Ectodermal cell (in vitro differentiated cells): Measurements from ENCODE around the gene PNMA6E.
"Not testable (repeated sequence)": the region's sequence is repeated elsewhere in the genome, so short reads cannot be mapped to it uniquely, and the experiment has no call there.

Experiments
- H3K27ac ChIP-seq: 2 replicates; pipeline ENCODE4 v1.7.0; 2013; ENCODE audit warnings: mild to moderate bottlenecking, low read depth, low read length; ENCODE audit not compliant: insufficient read depth, poor library complexity, severe bottlenecking
- H3K27me3 ChIP-seq: 2 replicates; pipeline ENCODE4 v1.7.0; 2013; ENCODE audit warnings: mild to moderate bottlenecking, low read length; ENCODE audit not compliant: insufficient read depth, control insufficient read depth, poor library complexity, severe bottlenecking
- H3K36me3 ChIP-seq: one replicate; pipeline ENCODE4 v1.7.0; 2013; ENCODE audit warnings: low read length; ENCODE audit not compliant: control insufficient read depth, insufficient read depth
- H3K4me1 ChIP-seq: one replicate; pipeline ENCODE4 v1.7.0; 2013; ENCODE audit warnings: low read length; ENCODE audit not compliant: control insufficient read depth, insufficient read depth
- H3K4me3 ChIP-seq: 2 replicates; pipeline ENCODE4 v1.7.0; 2013; ENCODE audit warnings: low read depth, low read length, control low read depth; ENCODE audit not compliant: insufficient read depth
- H3K9me3 ChIP-seq: 2 replicates; pipeline ENCODE4 v1.7.0; 2013; ENCODE audit warnings: mild to moderate bottlenecking, low read length, moderate library complexity; ENCODE audit not compliant: control insufficient read depth
- WGBS, 2 experiments: methylation state at CpG; one replicate each; pipeline ENCODE4 v1.1.7; 2013; ENCODE audit warnings: missing lambda C conversion rate in 2 of 2; 5-methylcytosine and 5-hydroxymethylcytosine counted together

Gene PNMA6E

GRCh38 chrX:153384973-153385372 is 16.2 kb downstream of the PNMA6E start:
- not testable (repeated sequence) for H3K4me1 ChIP-seq, H3K9me3 ChIP-seq, H3K4me3 ChIP-seq, H3K27ac ChIP-seq, H3K36me3 ChIP-seq, H3K27me3 ChIP-seq
- 85% methylated on average over 2 of the region's 2 CpGs for WGBS, 2 experiments

DNA sequence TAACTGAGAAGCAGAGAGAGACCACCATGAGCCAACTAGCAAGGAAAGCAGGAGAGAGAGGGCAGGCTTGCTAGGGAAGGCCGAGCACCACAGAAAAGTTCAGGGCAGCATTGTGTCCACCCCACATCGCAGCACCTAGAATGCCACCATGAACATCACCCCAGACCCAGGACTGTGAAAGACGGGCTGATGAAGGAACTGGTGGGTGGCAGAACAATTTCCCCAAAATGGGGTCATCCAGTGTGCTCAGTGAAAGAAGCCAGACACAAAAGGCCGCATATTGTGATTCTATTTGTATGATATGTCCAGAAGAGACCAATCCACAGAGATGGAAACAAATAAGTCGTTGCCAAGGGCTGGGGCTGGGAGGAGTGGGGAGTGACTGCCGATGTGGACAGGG is 16.8 kb downstream of the PNMA6E start:
- Histone ChIP-seq H3K27me3 (no peaks in the 10 kb centered on the region), H3K4me1 (no peaks in the 10 kb centered on the region), H3K27ac (no peak overlapping the region), H3K9me3 (no peaks in the 10 kb centered on the region), H3K4me3 (no peak overlapping the region), H3K36me3 (no peaks in the 10 kb centered on the region)
- WGBS, 2 experiments = 91% methylated on average over 6 of the region's 6 CpGs

- Histone ChIP-seq H3K4me1 (no peaks in the 10 kb centered on the region), H3K36me3 (no peaks in the 10 kb centered on the region), H3K9me3 (no peaks in the 10 kb centered on the region), H3K4me3 (no peak overlapping the region), H3K27ac (no peak overlapping the region), H3K27me3 (no peaks in the 10 kb centered on the region)
- WGBS, 2 experiments = 80 to 88% methylated on average over 3 of the region's 3 CpGs
Measured at GRCh38 chrX:153382563-153383482, 18.3 kb downstream of the PNMA6E start.

DNA sequence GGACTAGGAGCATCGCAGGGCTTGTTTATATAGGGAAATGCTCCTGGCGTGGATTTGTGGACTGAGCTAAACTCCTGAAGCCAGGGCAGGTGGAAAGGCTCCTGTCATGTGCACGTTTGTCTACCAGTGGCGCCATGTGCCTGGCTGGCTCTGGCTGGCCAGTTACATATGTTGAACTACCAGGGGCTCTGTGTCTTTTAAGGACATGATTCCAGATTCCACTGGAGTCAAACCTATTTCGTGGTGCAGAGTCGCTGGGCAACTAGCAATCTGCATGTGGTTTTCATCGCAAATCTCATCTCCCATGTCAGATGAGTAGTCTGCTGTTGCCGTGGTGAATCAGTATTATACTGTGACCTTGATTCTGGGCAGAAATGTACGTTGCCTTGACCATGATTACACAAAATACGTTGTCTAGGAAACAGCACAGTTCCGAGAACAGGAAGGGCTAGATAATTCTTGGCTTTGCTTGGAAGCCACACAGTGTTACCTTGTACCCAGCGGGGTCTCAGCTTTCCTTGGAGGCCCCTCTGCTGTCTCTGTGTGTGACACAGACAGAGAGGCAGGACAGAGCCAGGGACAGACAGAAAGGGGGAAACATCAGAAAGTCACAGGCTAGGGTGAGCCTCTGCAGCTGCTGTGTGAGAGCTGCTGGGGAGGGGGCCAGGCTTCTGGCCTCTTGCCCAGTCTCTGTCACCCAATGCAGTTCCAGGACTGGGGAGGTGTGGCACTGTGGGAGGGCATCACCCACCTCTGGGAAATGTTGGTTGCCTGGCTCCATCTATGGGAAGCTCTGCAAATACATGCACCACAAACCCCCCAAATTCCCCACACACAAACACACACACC is 19.2 kb downstream of the PNMA6E start:
- no peaks in the 10 kb centered on the region for H3K36me3 ChIP-seq
- 91 to 92% methylated on average over 12 of the region's 12 CpGs for WGBS, 2 experiments
- no peaks in the 10 kb centered on the region for H3K4me1 ChIP-seq
- H3K27me3 ChIP-seq = no peaks in the 10 kb centered on the region
- H3K4me3 ChIP-seq = no peak overlapping the region
- no peak overlapping the region for H3K27ac ChIP-seq
- H3K9me3 ChIP-seq = no peaks in the 10 kb centered on the region

DNA sequence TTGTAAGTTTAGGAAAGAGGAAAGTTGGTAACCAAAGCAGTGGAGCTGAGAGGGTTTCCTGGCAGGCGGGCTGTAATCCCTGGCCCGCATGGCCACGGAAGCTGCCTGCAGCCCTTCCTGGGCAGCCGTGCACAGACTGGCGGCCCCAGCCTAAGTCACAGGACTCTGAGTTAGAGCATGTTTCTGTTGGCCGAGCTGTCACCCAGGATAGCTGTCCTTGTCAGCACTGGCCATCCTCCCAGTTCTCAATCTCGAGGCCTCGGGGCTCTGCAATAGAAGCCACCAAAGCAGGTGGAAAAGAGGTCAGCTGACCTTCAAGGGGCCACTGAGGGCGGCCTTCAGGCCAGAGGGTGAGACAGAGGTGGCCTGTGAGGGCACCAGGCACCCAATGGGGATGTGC is 20.5 kb downstream of the PNMA6E start:
- no peaks in the 10 kb centered on the region for H3K4me1 ChIP-seq
- H3K9me3 ChIP-seq = no peaks in the 10 kb centered on the region
- no peak overlapping the region for H3K4me3 ChIP-seq
- no peaks in the 10 kb centered on the region for H3K27me3 ChIP-seq
- no peak overlapping the region for H3K27ac ChIP-seq
- no peaks in the 10 kb centered on the region for H3K36me3 ChIP-seq
- 93 to 95% methylated on average over 9 of the region's 9 CpGs for WGBS, 2 experiments

DNA sequence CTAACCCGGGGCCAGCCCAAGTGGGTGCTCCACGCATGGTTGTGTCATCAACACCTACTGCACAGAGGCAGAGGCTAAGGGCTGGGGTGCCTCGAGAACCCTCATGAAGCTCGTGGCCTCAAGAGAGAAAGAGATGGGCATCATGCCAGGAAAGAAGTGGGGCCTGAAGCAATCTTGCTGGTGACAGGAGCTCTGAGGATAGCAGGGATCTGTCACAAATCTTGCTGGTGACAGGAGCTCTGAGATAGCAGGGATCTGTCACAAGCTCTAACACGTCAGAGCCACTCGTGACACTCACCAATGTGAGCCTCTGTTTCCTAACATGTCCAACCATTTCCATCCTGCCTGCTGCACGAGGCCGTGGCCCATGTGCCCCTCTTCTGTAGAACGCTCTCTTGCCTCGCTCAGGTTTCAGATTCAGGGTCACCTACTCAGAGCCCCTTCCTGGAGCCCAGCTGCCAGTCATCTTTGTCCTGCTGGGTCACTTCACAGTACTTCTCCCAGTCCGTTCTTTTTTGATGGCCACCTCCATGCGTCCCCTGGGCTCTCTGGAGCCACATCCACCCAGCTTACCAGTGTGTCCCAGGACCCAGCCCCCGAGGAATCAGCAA is 21.1 kb downstream of the PNMA6E start:
- no peak overlapping the region for H3K4me3 ChIP-seq
- H3K36me3 ChIP-seq = no peaks in the 10 kb centered on the region
- 88 to 91% methylated on average over 13 of the region's 13 CpGs for WGBS, 2 experiments
- H3K4me1 ChIP-seq = no peaks in the 10 kb centered on the region
- H3K27me3 ChIP-seq = no peaks in the 10 kb centered on the region
- H3K27ac ChIP-seq = no peak overlapping the region
- no peaks in the 10 kb centered on the region for H3K9me3 ChIP-seq

DNA sequence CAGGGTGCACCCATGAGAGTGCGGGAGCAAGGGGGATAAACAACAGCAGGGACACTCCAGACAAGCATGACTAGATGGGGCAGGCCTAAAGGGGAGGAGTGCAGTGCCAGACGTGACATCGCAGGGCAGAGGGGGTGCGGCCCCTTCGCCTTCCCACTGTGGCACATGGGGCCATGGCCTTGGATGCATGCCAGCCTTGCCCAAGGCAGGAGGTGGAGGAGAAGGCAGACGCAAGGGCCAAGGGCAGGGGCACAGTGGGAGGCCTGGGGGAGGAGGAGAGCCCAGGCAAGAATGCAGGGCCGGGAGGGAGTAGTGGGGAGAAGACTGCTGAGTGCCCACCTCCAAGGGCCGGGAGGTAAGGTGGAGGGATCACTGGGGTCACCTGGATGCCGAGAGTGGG is 21.6 kb downstream of the PNMA6E start:
- 86% methylated on average over 9 of the region's 9 CpGs for WGBS, 2 experiments
- H3K27me3 ChIP-seq = no peaks in the 10 kb centered on the region
- no peak overlapping the region for H3K27ac ChIP-seq
- no peaks in the 10 kb centered on the region for H3K9me3 ChIP-seq
- H3K4me3 ChIP-seq = no peak overlapping the region
- no peaks in the 10 kb centered on the region for H3K36me3 ChIP-seq
- H3K4me1 ChIP-seq = no peaks in the 10 kb centered on the region

DNA sequence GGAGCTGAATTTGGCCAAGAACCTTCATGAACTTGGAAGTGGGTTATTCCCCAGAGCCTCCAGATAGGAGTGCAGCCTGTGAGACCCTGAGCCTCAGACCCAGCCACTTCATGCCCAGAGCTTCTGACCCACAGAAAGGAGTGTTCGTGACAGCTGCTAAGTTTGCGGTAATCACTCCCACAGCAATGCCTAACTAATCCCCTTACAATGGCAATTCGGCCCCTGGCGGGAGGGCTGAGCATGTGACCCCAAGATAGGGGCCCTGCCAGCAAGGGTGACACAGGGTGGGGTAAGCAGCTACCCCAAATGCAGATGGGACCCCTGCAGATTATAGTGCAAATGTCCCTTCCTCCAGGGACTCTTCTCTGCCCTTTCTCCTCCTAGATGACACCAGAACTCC is 22.5 kb downstream of the PNMA6E start:
- Histone ChIP-seq H3K4me3 (no peak overlapping the region), H3K4me1 (no peaks in the 10 kb centered on the region)
- 83 to 86% methylated on average over 4 of the region's 4 CpGs for WGBS, 2 experiments

GRCh38 chrX:153377727-153378126 is 23.4 kb downstream of the PNMA6E start:
- H3K27me3 ChIP-seq = no peaks in the 10 kb centered on the region
- H3K4me3 ChIP-seq = no peak overlapping the region
- H3K4me1 ChIP-seq = no peaks in the 10 kb centered on the region
- no peaks in the 10 kb centered on the region for H3K36me3 ChIP-seq
- H3K27ac ChIP-seq = no peak overlapping the region
- no peaks in the 10 kb centered on the region for H3K9me3 ChIP-seq
- WGBS, 2 experiments = 100% methylated on average over 2 of the region's 3 CpGs

More for the DNA sequence above, 22.5 kb downstream of the PNMA6E start:
- H3K9me3 ChIP-seq = no peaks in the 10 kb centered on the region
- no peaks in the 10 kb centered on the region for H3K36me3 ChIP-seq
- H3K27me3 ChIP-seq = no peaks in the 10 kb centered on the region
- no peak overlapping the region for H3K27ac ChIP-seq

- H3K27ac ChIP-seq = no peak overlapping the region
- H3K36me3 ChIP-seq = no peaks in the 10 kb centered on the region
- WGBS, 2 experiments = 91 to 96% methylated on average over 5 of the region's 5 CpGs
- H3K27me3 ChIP-seq = no peaks in the 10 kb centered on the region
- no peak overlapping the region for H3K4me3 ChIP-seq
- H3K9me3 ChIP-seq = no peaks in the 10 kb centered on the region
- no peaks in the 10 kb centered on the region for H3K4me1 ChIP-seq
Measured at GRCh38 chrX:153375571-153375970, 25.6 kb downstream of the PNMA6E start.
